ENCODE results near the gene FAM107A. TPM values are rescaled to one million over a fixed set of nuclear protein-coding genes. Genes with fewer than 3 reads are reported as not detected.
A peak's percentile ranks its signal among the peaks of the same experiment; 100 is the strongest.

The FAM107A gene
- total and polyA plus RNA-seq, 2 of the 13 experiments (the other 11 are each of a cell fraction or from before 2014, with no cell fraction given), result not detected

- 5% methylated on average over 4 of the region's 4 CpGs for WGBS (ENCODE audit: low lambda C conversion rate)
- Histone ChIP-seq H3K9ac (ENCODE audit: insufficient read depth, low read depth, low read length) (peak overlapping the region; percentile 81), H3K27ac (ENCODE audit: extremely low read length, insufficient read depth, low read length) (peak overlapping the region; percentile 85), H4K20me1 (ENCODE audit: insufficient read depth, low read length) (no peaks in the 10 kb centered on the region), H3K79me2 (ENCODE audit: insufficient read depth, low read length) (no peaks in the 10 kb centered on the region), H3K9me3 (ENCODE audit: low read length) (no peaks in the 10 kb centered on the region), H3K4me3 (replicated peaks in 1 of 3; ENCODE audit: insufficient read depth in 1 of 3, low read depth in 2 of 3, low read length in 3 of 3) (peak overlapping the region; percentile 64 to 78 (median 77); a peak in 5 of 6 replicates), H3K4me1 (ENCODE audit: insufficient read depth, low read length) (peaks cover 59% of the 10 kb centered on the region), H3K4me2 (ENCODE audit: low read depth, low read length) (peak overlapping the region; percentile 87), H3K27me3 (ENCODE audit: control insufficient read depth in 1 of 2, insufficient read depth in 2 of 2, low read length in 2 of 2) (no peaks in the 10 kb centered on the region), H3K36me3 (replicated peaks in 1 of 2; ENCODE audit: control insufficient read depth in 1 of 2, insufficient read depth in 2 of 2, low read length in 2 of 2) (peaks cover 0 to 16% of the 10 kb centered on the region in 2 experiments; a peak in 3 of 5 replicates), H2AFZ (ENCODE audit: low read length) (no peak overlapping the region)
- FAIRE-seq (peak; percentile 70), ATAC-seq (no peak; the same call in 2 of the 3 replicates), DNase-seq (ENCODE audit: low spot score) (peak; percentile 38)
- intact Hi-C loops (cut with micrococcal nuclease; ENCODE audit: unreplicated experiment) (loop anchor here (2.0 to 10.0 kb wide), 4 partner anchors 19 to 203 kb away; partner anchors contain the start of gene PXK), in situ Hi-C loops (cut with HindIII; ENCODE audit: extremely low pct_ligation_motif_present, low pct_unique_long_range_greater_than_20kb) (loop anchor here (10.0 kb wide), 1 partner anchor 213 kb away; no protein-coding TSS in a partner anchor)
- CTCF ChIA-PET (ENCODE audit: low intra/inter-chr PET ratio, low total read pairs), result no interaction called here
- POLR2A ChIA-PET, result interaction anchor here (0.6 to 4.5 kb wide), 20 partner anchors 8 to 230 kb away, joined by 3 to 76 read pairs (median 6); partner anchors contain the start of genes HTD2, KCTD6 and RPP14
- no TSS peak for BruUV-seq (replicated peaks)
- TF ChIP-seq RXRB (CRISPR knock-in tag; IDR thresholded peaks at IDR 0.05; ENCODE audit: borderline replicate concordance) (0 out of 2 replicates have a peak, but pooled peaks have one; percentile 25), UBTF (CRISPR knock-in tag; IDR thresholded peaks at IDR 0.05) (peak; percentile 15; the same call in 1 of the 2 replicates), GABPB1 (CRISPR knock-in tag; IDR thresholded peaks at IDR 0.05) (no peak), ESRRA (CRISPR knock-in tag; IDR thresholded peaks at IDR 0.05; ENCODE audit: low read depth) (0 out of 2 replicates have a peak, but pooled peaks have one; percentile 45), HOXD1 (CRISPR knock-in tag; IDR thresholded peaks at IDR 0.05) (no peak), FOXJ3 (CRISPR knock-in tag; IDR thresholded peaks at IDR 0.05; ENCODE audit: borderline replicate concordance) (no peak), MTERF4 (CRISPR knock-in tag; IDR thresholded peaks at IDR 0.05) (0 out of 2 replicates have a peak, but pooled peaks have one; percentile 39), ZNF704 (CRISPR knock-in tag; IDR thresholded peaks at IDR 0.05; ENCODE audit: borderline replicate concordance) (no peak), ZNF350 (CRISPR knock-in tag; IDR thresholded peaks at IDR 0.05; ENCODE audit: borderline replicate concordance, low read depth) (peak; percentile 14; the same call in 1 of the 2 replicates), EP300 (IDR thresholded peaks at IDR 0.05; ENCODE audit: low read depth in 2 of 2, low read length in 2 of 2) (peak in 1 of 2 experiments; percentile 60; a peak in 1 of 4 replicates), EP300 (CRISPR knock-in tag; IDR thresholded peaks at IDR 0.05; ENCODE audit: borderline replicate concordance) (no peak), BRF2 (CRISPR knock-in tag; IDR thresholded peaks at IDR 0.05) (0 out of 2 replicates have a peak, but pooled peaks have one; percentile 37), ZNF614 (CRISPR knock-in tag; IDR thresholded peaks at IDR 0.05; ENCODE audit: borderline replicate concordance) (no peak; the same call in 1 of the 2 replicates), HCFC1 (IDR thresholded peaks at IDR 0.05; ENCODE audit: low read depth, low read length) (no peak), ZSCAN12 (CRISPR knock-in tag; IDR thresholded peaks at IDR 0.05) (no peak), ZNF235 (CRISPR knock-in tag; IDR thresholded peaks at IDR 0.05; ENCODE audit: borderline replicate concordance) (no peak)
Measured at GRCh38 chr3:58537412-58538301, 39.5 kb downstream of the FAM107A start.

Measured in HepG2 (cell line).